GDM1 (cell line): ENCODE results near the gene AKAP9.
"Not testable (repeated sequence)": the region's sequence is repeated elsewhere in the genome, so short reads cannot be mapped to it uniquely, and the experiment has no call there.

Experiments
- DNase-seq: peaks from one replicate; lab custom pipeline; 2025; lab: John Stamatoyannopoulos, UW

The AKAP9 gene

GRCh38 chr7:91946549-91946948 lies 5.9 kb downstream of the AKAP9 start:
- DNase-seq: no peak

- DNase-seq: no peak
Measured at GRCh38 chr7:91947948-91948347, 7.3 kb downstream of the AKAP9 start.

GRCh38 chr7:91949221-91950009 lies 8.8 kb downstream of the AKAP9 start:
- DNase-seq: no peak

GRCh38 chr7:91953618-91954017 lies 13.0 kb downstream of the AKAP9 start:
- DNase-seq: no peak

GRCh38 chr7:91956464-91956863 lies 15.8 kb downstream of the AKAP9 start:
- not testable (repeated sequence) for DNase-seq

GRCh38 chr7:91957232-91957631 lies 16.6 kb downstream of the AKAP9 start:
- no peak for DNase-seq

- no peak for DNase-seq
Measured at GRCh38 chr7:91957823-91958222, 17.2 kb downstream of the AKAP9 start.

- DNase-seq: no peak
Measured at GRCh38 chr7:91959023-91959422, 18.4 kb downstream of the AKAP9 start.

- DNase-seq: no peak
Measured at GRCh38 chr7:91961816-91962215, 21.2 kb downstream of the AKAP9 start.

GRCh38 chr7:91962419-91962818 lies 21.8 kb downstream of the AKAP9 start:
- DNase-seq: no peak

GRCh38 chr7:91967513-91967912 lies 26.9 kb downstream of the AKAP9 start:
- DNase-seq: not testable (repeated sequence)

GRCh38 chr7:91973639-91974038 lies 33.0 kb downstream of the AKAP9 start:
- DNase-seq: no peak

GRCh38 chr7:91974066-91974465 lies 33.4 kb downstream of the AKAP9 start:
- no peak for DNase-seq

GRCh38 chr7:91976743-91977142 lies 36.1 kb downstream of the AKAP9 start:
- no peak for DNase-seq

GRCh38 chr7:91979590-91979989 lies 38.9 kb downstream of the AKAP9 start:
- DNase-seq: no peak

GRCh38 chr7:91982352-91982751 lies 41.7 kb downstream of the AKAP9 start:
- not testable (repeated sequence) for DNase-seq

GRCh38 chr7:91988213-91988612 lies 47.6 kb downstream of the AKAP9 start:
- no peak for DNase-seq

GRCh38 chr7:91993976-91994375 lies 53.3 kb downstream of the AKAP9 start:
- DNase-seq: no peak

GRCh38 chr7:91995391-91996105 lies 54.9 kb downstream of the AKAP9 start:
- DNase-seq: no peak

- no peak for DNase-seq
Measured at GRCh38 chr7:91999631-92000565, 59.2 kb downstream of the AKAP9 start.

GRCh38 chr7:92002720-92003119 lies 62.1 kb downstream of the AKAP9 start:
- DNase-seq: no peak

- no peak for DNase-seq
Measured at GRCh38 chr7:92006046-92006445, 65.4 kb downstream of the AKAP9 start.
